ENCODE measurements around the gene FGFBP3. TPM values are rescaled to one million over a fixed set of nuclear protein-coding genes. Genes with fewer than 3 reads are reported as not detected.

The FGFBP3 gene
- total RNA-seq, 1 donor from 2014 or later, result 9.6 TPM

DNA sequence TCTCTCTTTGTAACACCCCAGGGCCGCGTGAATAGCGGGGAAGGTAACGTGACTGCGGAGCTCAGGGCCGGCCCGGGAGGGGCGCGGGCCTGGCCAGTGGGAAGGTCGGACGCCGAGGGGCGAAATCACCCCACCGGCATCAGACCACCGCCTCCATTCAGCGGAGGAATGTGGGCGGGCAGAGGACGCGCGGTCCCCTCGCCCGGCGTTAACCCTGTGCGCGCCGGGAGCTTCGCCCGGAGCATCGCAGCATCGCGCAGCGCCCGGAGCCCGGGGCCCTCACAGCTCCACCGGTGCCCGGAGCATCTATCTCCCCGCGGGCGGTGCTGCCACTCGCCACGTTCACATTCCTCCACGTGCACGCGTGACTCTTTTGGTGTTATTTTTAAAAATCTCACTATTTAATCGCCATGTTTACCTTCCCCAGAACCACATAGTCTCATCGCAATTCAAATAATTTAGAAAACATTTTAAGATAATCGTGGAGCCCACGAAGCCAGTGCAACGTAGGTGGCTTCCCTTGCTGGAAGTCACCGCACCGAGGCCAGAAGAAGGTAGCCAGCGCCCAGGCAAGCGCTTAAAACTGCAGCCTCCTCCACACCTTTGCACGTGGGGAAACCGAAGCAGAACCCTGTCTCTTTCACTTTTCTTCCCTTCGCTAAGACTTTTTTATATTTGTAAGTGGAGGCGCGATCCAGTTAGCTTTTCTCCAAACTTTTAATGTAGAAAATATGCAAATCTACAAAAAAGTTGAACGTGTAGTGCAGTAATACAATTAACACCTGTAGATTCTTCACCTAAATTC is 21.8 kb downstream of the FGFBP3 start:
- TF ChIP-seq, protein P1, sequence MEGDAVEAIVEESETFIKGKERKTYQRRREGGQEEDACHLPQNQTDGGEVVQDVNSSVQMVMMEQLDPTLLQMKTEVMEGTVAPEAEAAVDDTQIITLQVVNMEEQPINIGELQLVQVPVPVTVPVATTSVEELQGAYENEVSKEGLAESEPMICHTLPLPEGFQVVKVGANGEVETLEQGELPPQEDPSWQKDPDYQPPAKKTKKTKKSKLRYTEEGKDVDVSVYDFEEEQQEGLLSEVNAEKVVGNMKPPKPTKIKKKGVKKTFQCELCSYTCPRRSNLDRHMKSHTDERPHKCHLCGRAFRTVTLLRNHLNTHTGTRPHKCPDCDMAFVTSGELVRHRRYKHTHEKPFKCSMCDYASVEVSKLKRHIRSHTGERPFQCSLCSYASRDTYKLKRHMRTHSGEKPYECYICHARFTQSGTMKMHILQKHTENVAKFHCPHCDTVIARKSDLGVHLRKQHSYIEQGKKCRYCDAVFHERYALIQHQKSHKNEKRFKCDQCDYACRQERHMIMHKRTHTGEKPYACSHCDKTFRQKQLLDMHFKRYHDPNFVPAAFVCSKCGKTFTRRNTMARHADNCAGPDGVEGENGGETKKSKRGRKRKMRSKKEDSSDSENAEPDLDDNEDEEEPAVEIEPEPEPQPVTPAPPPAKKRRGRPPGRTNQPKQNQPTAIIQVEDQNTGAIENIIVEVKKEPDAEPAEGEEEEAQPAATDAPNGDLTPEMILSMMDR (conservative IDR thresholded peaks at IDR 0.05), result no peak
- no peaks in the 10 kb centered on the region for H3K36me3 Mint-ChIP-seq
- H3K9me3 Mint-ChIP-seq, result no peaks in the 10 kb centered on the region
- H3K4me1 Mint-ChIP-seq (ENCODE audit: unreplicated experiment), result peaks cover 41% of the 10 kb centered on the region
- peak overlapping the region; percentile 82 for H3K27ac Mint-ChIP-seq
- H3K27me3 Mint-ChIP-seq, result no peaks in the 10 kb centered on the region
- peak overlapping the region; percentile 88 for H3K4me3 Mint-ChIP-seq
- peak; percentile 87 for DNase-seq (ENCODE audit: extremely low spot score, unreplicated experiment)

DNA sequence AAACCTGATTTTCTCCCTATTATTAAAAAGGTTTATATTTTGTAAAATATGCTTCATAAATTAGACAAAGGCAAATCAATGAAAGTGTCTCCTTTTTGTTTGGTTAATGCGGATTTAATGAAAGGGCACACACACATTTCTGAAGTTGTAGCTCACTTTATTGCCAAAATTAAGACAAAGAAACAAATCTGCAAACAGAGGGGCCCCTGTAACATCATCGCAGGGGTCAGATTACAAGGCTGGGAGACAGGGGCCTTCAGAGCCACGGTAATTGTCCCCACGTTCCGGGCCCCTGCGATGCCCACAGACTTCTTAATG is 22.4 kb downstream of the FGFBP3 start:
- H3K36me3 Mint-ChIP-seq, result no peaks in the 10 kb centered on the region
- peak overlapping the region; percentile 82 for H3K27ac Mint-ChIP-seq
- H3K27me3 Mint-ChIP-seq, result no peaks in the 10 kb centered on the region
- peak overlapping the region; percentile 88 for H3K4me3 Mint-ChIP-seq
- no peak for DNase-seq (ENCODE audit: extremely low spot score, unreplicated experiment)
- peaks cover 41% of the 10 kb centered on the region for H3K4me1 Mint-ChIP-seq (ENCODE audit: unreplicated experiment)
- TF ChIP-seq, protein P1 (conservative IDR thresholded peaks at IDR 0.05), result no peak
- H3K9me3 Mint-ChIP-seq, result no peaks in the 10 kb centered on the region

DNA sequence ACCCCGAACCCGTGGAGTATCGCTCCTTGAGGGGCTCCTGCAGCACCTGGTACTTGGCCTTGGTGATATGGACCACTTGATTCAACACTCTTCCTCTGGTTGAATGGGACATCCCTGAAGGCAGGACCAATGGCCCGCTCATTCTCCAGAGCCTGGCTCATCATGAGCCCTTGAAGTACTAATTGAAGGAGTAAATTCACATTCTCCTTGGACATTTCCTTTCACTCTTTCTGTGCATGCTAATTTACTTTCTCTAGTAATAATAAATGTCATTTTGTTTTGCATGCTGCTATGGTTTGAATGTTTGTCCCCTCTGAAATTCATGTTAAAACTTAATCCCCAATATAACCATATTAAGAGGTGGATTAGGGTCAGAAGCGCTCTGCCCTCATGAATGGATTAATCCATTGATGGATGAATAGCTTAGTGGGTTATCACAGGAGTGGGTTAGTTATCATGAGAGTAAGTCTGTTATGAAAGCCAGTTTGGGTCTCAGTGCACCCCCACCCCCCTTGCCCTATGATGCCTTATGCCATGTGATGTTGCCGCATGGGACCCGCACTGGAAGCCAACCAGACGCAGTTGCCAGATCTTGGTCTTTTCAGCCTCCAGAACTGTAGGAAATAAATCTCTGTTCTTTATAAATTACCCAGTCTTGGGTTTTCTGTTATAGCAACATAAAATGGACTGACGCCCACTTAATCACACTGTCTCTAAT is 23.8 kb downstream of the FGFBP3 start:
- no peak for DNase-seq (ENCODE audit: extremely low spot score, unreplicated experiment)
- H3K27me3 Mint-ChIP-seq, result no peaks in the 10 kb centered on the region
- H3K4me3 Mint-ChIP-seq, result peak overlapping the region; percentile 53
- peak overlapping the region; percentile 94 for H3K27ac Mint-ChIP-seq
- peaks cover 36% of the 10 kb centered on the region for H3K4me1 Mint-ChIP-seq (ENCODE audit: unreplicated experiment)
- TF ChIP-seq, protein P1 (conservative IDR thresholded peaks at IDR 0.05), result no peak
- no peaks in the 10 kb centered on the region for H3K9me3 Mint-ChIP-seq
- H3K36me3 Mint-ChIP-seq, result no peaks in the 10 kb centered on the region

DNA sequence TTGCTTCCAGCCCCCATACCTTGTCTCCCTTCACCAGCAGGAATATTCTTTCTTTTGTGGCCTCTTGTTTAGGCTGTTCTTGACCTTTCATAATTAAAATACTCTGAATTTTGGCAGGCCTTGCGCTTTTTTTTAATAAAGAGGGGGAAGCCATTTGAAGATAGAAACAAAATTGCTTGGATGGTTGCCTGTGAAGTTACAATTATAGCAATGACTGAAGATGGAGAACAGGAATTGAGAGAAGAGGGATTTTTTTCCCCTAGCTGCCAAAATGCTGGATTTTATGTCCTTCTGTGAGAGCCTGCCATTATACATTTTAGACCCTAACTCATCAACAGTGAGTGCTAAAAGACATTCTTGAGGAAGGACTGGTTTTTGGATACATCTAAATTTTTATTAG is 24.8 kb downstream of the FGFBP3 start:
- H3K4me1 Mint-ChIP-seq (ENCODE audit: unreplicated experiment), result peaks cover 46% of the 10 kb centered on the region
- H3K36me3 Mint-ChIP-seq, result no peaks in the 10 kb centered on the region
- DNase-seq (ENCODE audit: extremely low spot score, unreplicated experiment), result no peak
- H3K27ac Mint-ChIP-seq, result peak overlapping the region; percentile 94
- TF ChIP-seq, protein P1 (conservative IDR thresholded peaks at IDR 0.05), result no peak
- H3K4me3 Mint-ChIP-seq, result peak overlapping the region; percentile 77
- no peaks in the 10 kb centered on the region for H3K27me3 Mint-ChIP-seq
- H3K9me3 Mint-ChIP-seq, result no peaks in the 10 kb centered on the region

DNA sequence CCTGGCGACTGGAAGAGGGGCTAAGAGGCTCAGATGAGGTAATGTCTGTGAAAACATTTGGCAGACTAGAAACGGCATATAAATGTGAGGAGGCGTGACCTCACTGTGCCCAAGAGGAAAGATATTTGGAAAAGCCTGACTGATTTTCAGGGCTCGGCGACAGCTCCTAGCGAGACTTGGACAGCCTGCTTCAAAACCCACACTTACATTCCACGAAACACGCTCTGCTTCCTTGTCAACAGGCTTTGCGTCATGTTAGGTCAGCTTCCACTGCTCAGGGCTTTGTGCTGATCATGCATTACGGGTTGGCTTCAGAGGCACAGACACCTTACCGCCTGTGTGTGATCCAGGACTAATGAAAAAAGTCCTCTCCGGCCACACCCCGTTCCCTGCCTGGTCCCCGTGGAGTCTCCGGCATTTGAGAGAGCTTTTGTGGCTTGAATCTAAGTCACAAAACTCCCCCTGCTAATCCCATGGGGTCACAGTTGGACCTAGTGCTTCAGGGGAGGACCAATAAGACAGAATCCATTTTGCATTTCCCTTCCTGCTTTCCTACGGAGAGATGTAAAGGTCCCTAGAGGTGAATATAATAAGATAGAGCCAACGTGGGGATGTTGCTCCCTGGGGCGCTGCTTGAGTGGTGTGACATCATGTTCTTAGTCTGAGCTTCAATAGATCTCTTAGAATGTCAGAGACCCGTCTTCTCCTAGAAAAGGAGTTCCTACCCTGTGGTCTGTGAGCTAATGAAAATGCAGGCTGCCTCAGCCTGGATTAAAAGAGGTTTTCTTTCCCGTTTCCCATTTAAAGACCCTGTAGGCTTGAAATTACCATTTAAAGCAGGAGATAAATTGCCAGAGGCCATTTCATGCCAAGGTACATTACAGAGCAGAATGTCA is 25.5 kb downstream of the FGFBP3 start:
- H3K27me3 Mint-ChIP-seq, result no peaks in the 10 kb centered on the region
- H3K9me3 Mint-ChIP-seq, result no peaks in the 10 kb centered on the region
- H3K27ac Mint-ChIP-seq, result peak overlapping the region; percentile 94
- H3K4me1 Mint-ChIP-seq (ENCODE audit: unreplicated experiment), result peaks cover 51% of the 10 kb centered on the region
- TF ChIP-seq, protein P1 (conservative IDR thresholded peaks at IDR 0.05), result no peak
- H3K36me3 Mint-ChIP-seq, result no peaks in the 10 kb centered on the region
- peak overlapping the region; percentile 77 for H3K4me3 Mint-ChIP-seq
- no peak for DNase-seq (ENCODE audit: extremely low spot score, unreplicated experiment)
